HG03520 (cell line): ENCODE data around the gene ZNF629.

Experiments
- ATAC-seq: cut with Tn5 transposase; IDR thresholded peaks from one replicate; pipeline ENCODE4 v1.9.1; 2021; ENCODE audit warnings: mild to moderate bottlenecking, moderate library complexity; ENCODE audit not compliant: unreplicated experiment

The ZNF629 gene

GRCh38 chr16:30748634-30749445, 38.2 kb downstream of the ZNF629 start:
- no peak for ATAC-seq

GRCh38 chr16:30747799-30748633, 39.0 kb downstream of the ZNF629 start, which contains the start of gene PHKG2:
TSS of gene PHKG2 (plus strand) at chr16:30748425. CDS start at chr16:30748821, 396 bp downstream.
- peak; percentile 97 for ATAC-seq

- no peak for ATAC-seq
Measured at GRCh38 chr16:30747331-30747730, 39.7 kb downstream of the ZNF629 start.

- no peak for ATAC-seq
Measured at GRCh38 chr16:30746638-30747175, 40.3 kb downstream of the ZNF629 start.

GRCh38 chr16:30745082-30745481, 41.9 kb downstream of the ZNF629 start:
- no peak for ATAC-seq

GRCh38 chr16:30744183-30744582, 42.8 kb downstream of the ZNF629 start:
- no peak for ATAC-seq

GRCh38 chr16:30743716-30744115, 43.3 kb downstream of the ZNF629 start:
- no peak for ATAC-seq

- ATAC-seq: no peak
Measured at GRCh38 chr16:30741461-30741914, 45.5 kb downstream of the ZNF629 start.

- no peak for ATAC-seq
Measured at GRCh38 chr16:30740364-30741251, 46.4 kb downstream of the ZNF629 start.

- no peak for ATAC-seq
Measured at GRCh38 chr16:30738984-30739951, 47.7 kb downstream of the ZNF629 start.

- ATAC-seq: no peak
Measured at GRCh38 chr16:30737794-30738648, 49.0 kb downstream of the ZNF629 start.

- ATAC-seq: no peak
Measured at GRCh38 chr16:30736995-30737793, 49.8 kb downstream of the ZNF629 start.

GRCh38 chr16:30731411-30731810, 55.6 kb downstream of the ZNF629 start:
- no peak for ATAC-seq

GRCh38 chr16:30728899-30729672, 57.9 kb downstream of the ZNF629 start:
- ATAC-seq: no peak
